Colonic mucosa (tissue), 4 donors: ENCODE data around the gene KRTAP15-1. TPM values are rescaled to one million over a fixed set of nuclear protein-coding genes. Genes with fewer than 3 reads are reported as not detected.

ENCODE experiments used
- DNase-seq: peaks from one replicate; pipeline ENCODE4 v3.0.0-alpha.2; 2020
- H3K27ac ChIP-seq: fragments of 200-600 bp; one replicate; pipeline ENCODE4 v1.8.0; 2021
- H3K27me3 ChIP-seq: fragments of 200-600 bp; one replicate; pipeline ENCODE4 v1.8.0; 2021
- H3K36me3 ChIP-seq: fragments of 200-600 bp; one replicate; pipeline ENCODE4 v1.8.0; 2021
- H3K4me1 ChIP-seq: fragments of 200-600 bp; one replicate; pipeline ENCODE4 v1.8.0; 2021; ENCODE audit warnings: mild to moderate bottlenecking
- H3K4me3 ChIP-seq: fragments of 200-600 bp; one replicate; pipeline ENCODE4 v1.8.0; 2021
- H3K9ac ChIP-seq, 2 donors: one replicate each; pipeline ENCODE4 v1.7.0; 2013; ENCODE audit warnings: control low read depth in 2 of 2, low read depth in 2 of 2, low read length in 2 of 2
- H3K9me3 ChIP-seq: fragments of 200-600 bp; one replicate; pipeline ENCODE4 v1.8.0; 2021
- CTCF ChIP-seq: fragments of 200-600 bp; IDR thresholded peaks from one replicate; pipeline ENCODE4 v1.8.0; 2022; ENCODE audit warnings: antibody characterized with exemption, mild to moderate bottlenecking
- intact Hi-C: fragments of 100-400 bp; cut with DNase I; formaldehyde crosslinking; loops from one replicate; pipeline ENCODE4 v1.14.1; 2022
- total RNA-seq, 2 donors: library from RNA; stranded (reverse); fragmentation: NEBNext Ultra II Directional in 1 of 2; extraction: Animal tissue kit (Norgen Biotek cat#: 25700) in 1 of 2; gene quantifications; one replicate each; pipeline ENCODE4 v1.2.1, GENCODE V29; 2021
- donor health status: healthy.
- donor health status: DM: no; HTN: no; CAD: no.
- donor health status: DM: no; HTN: no; CAD: no.

The KRTAP15-1 gene
- total RNA-seq, 2 donors from 2014 or later = not detected

DNA sequence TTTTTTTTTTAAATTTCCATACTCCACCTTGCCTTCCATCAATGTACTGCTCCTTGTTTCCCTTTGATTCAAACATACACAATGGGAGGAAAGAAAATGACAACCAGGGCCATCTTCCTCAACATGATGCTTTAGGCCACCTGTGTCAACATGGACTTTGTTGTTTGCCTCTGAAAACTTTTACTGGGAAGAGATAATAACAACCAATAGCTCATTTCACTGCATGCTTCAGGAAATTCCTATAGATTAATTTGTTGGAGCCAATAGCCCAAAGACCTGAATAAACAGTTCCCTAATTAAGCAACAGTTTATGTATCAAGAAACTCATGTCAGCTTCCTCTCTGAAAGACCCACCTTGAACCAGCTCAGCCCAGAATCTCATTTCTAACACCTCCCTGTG lies 3.2 kb downstream of the KRTAP15-1 start:
- H3K27me3 ChIP-seq = no peaks in the 10 kb centered on the region
- DNase-seq = no peak
- no peaks in the 10 kb centered on the region for H3K36me3 ChIP-seq
- no peak overlapping the region for H3K9ac ChIP-seq
- H3K4me1 ChIP-seq = no peaks in the 10 kb centered on the region
- no peak overlapping the region for H3K4me3 ChIP-seq
- no peaks in the 10 kb centered on the region for H3K9me3 ChIP-seq
- H3K27ac ChIP-seq = no peak overlapping the region
- no peak for TF ChIP-seq CTCF
- intact Hi-C loops = no loop called here

DNA sequence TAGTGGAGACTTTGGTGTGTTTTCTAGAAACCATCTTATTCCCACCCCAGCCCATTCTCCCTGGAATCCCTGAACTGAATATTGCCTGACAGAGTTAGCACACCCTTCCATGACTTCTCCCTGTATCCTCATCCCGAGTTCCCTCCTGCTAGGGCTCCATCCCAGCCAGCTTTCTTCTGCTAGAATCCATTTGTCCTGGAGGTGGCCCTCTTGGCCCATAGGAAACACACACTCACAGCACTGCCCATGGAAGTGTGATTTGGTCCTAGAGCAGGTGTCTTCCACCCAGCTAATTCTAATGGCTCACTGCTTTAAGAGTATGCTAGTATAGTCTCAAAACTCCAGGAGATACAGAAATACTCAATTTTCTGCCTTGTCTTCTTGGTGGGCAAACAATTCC lies 4.1 kb downstream of the KRTAP15-1 start:
- Histone ChIP-seq H3K9ac (no peak overlapping the region), H3K36me3 (no peaks in the 10 kb centered on the region), H3K4me3 (no peak overlapping the region), H3K27me3 (no peaks in the 10 kb centered on the region), H3K4me1 (no peaks in the 10 kb centered on the region), H3K27ac (no peak overlapping the region), H3K9me3 (no peaks in the 10 kb centered on the region)
- intact Hi-C loops = no loop called here
- no peak for DNase-seq
- TF ChIP-seq CTCF = no peak

DNA sequence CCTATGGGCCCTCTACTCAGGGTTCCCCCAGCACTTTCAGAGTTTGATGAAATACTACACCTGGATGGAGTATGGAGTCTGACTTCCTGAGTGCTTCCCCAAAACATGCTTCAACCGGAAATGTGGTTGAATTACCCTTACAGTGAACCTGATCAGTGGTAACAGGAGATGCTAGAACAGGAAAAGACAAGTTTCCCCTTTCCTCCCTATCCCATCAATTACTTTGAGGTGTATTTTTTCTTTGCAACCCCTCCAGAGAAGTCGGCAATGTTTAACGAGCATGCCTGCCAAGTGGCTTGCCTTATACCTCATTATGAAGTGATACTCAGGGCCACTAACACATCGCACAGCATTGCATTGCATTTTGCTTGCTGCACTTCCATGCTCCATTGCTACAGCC lies 7.0 kb downstream of the KRTAP15-1 start:
- H3K36me3 ChIP-seq = no peaks in the 10 kb centered on the region
- no peak overlapping the region for H3K4me3 ChIP-seq
- H3K9ac ChIP-seq = no peak overlapping the region
- no peak for DNase-seq
- no peaks in the 10 kb centered on the region for H3K4me1 ChIP-seq
- H3K27me3 ChIP-seq = no peaks in the 10 kb centered on the region
- intact Hi-C loops = no loop called here
- H3K9me3 ChIP-seq = no peaks in the 10 kb centered on the region
- TF ChIP-seq CTCF = no peak
- no peak overlapping the region for H3K27ac ChIP-seq

GRCh38 chr21:30448514-30448913 lies 8.4 kb downstream of the KRTAP15-1 start:
- no peaks in the 10 kb centered on the region for H3K4me1 ChIP-seq

GRCh38 chr21:30463713-30464112 lies 23.6 kb downstream of the KRTAP15-1 start:
- H3K9me3 ChIP-seq = no peaks in the 10 kb centered on the region
- H3K9ac ChIP-seq = no peak overlapping the region
- intact Hi-C loops = no loop called here
- no peak for TF ChIP-seq CTCF
- H3K4me3 ChIP-seq = no peak overlapping the region
- no peaks in the 10 kb centered on the region for H3K27me3 ChIP-seq
- H3K36me3 ChIP-seq = no peaks in the 10 kb centered on the region
- H3K27ac ChIP-seq = no peak overlapping the region
- no peak for DNase-seq
- H3K4me1 ChIP-seq = no peaks in the 10 kb centered on the region

More at GRCh38 chr21:30448514-30448913, 8.4 kb downstream of the KRTAP15-1 start:
- intact Hi-C loops = no loop called here
- no peak for DNase-seq
- Histone ChIP-seq H3K4me3 (no peak overlapping the region), H3K36me3 (no peaks in the 10 kb centered on the region), H3K9me3 (no peaks in the 10 kb centered on the region), H3K27me3 (no peaks in the 10 kb centered on the region), H3K9ac (no peak overlapping the region), H3K27ac (no peak overlapping the region)
- no peak for TF ChIP-seq CTCF
